CD14-positive monocyte (primary cell): ENCODE results near the gene FFAR2. TPM values are rescaled to one million over a fixed set of nuclear protein-coding genes. Genes with fewer than 3 reads are reported as not detected.

ENCODE experiments used
- DNase-seq, 3 donors: peaks; one replicate each; pipeline ENCODE4 v3.0.0-alpha.2; 2011 to 2022
- H2AFZ ChIP-seq: 2 replicates; pipeline ENCODE4 v1.6.0; 2012; ENCODE audit warnings: mild to moderate bottlenecking, low read depth, low read length, inconsistent platforms; ENCODE audit not compliant: insufficient read depth, poor library complexity, severe bottlenecking
- H3K27ac ChIP-seq, 2 donors: 1 replicate in 1 of 2; 2 replicates in 1 of 2; pipeline ENCODE4 v1.5.1; 2012 to 2013; ENCODE audit warnings: low read length in 2 of 2, control low read depth in 1 of 2, inconsistent platforms in 1 of 2, low read depth in 1 of 2, mild to moderate bottlenecking in 1 of 2
- H3K27me3 ChIP-seq, 2 donors: one replicate each; pipeline versions ENCODE4 v1.6.0 to v1.6.1; 2011 to 2013; ENCODE audit warnings: low read length in 2 of 2; ENCODE audit not compliant: control insufficient read depth in 2 of 2, insufficient read depth in 2 of 2
- H3K36me3 ChIP-seq, 2 donors: replicated peaks in 1 of 2; 1 replicate in 1 of 2; 2 replicates in 1 of 2; pipeline versions ENCODE4 v1.5.1 to v1.6.1; 2012 to 2013; ENCODE audit warnings: low read length in 2 of 2, control low read depth in 1 of 2, inconsistent platforms in 1 of 2, mild to moderate bottlenecking in 1 of 2; ENCODE audit not compliant: insufficient read depth in 2 of 2, control insufficient read depth in 1 of 2
- H3K4me1 ChIP-seq, 2 donors: 1 replicate in 1 of 2; 2 replicates in 1 of 2; pipeline versions ENCODE4 v1.5.1 to v1.6.1; 2012 to 2013; ENCODE audit warnings: low read length in 2 of 2, control low read depth in 1 of 2, inconsistent platforms in 1 of 2, mild to moderate bottlenecking in 1 of 2, moderate library complexity in 1 of 2; ENCODE audit not compliant: insufficient read depth in 2 of 2, control insufficient read depth in 1 of 2
- H3K4me2 ChIP-seq: replicated peaks from 2 replicates; pipeline ENCODE3; 2012; ENCODE audit warnings: low read length, moderate library complexity, mild to moderate bottlenecking; ENCODE audit not compliant: poor library complexity, severe bottlenecking; ENCODE audit errors: extremely low read depth
- H3K4me3 ChIP-seq, 3 experiments: fragments of 200-600 bp in 1 of 3; sonication (generic) in 1 of 3; replicated peaks in 1 of 3; 1 replicate in 2 of 3; 2 replicates in 1 of 3; pipeline ENCODE4 v1.5.1; 2011 to 2013; ENCODE audit warnings: low read length in 3 of 3, mild to moderate bottlenecking in 3 of 3, control low read depth in 2 of 3, low read depth in 2 of 3, inconsistent platforms in 1 of 3, moderate library complexity in 1 of 3
- H3K79me2 ChIP-seq: 2 replicates; pipeline ENCODE4 v1.6.0; 2012; ENCODE audit warnings: mild to moderate bottlenecking, control low read depth, inconsistent platforms, low read length, moderate library complexity; ENCODE audit not compliant: insufficient read depth
- H3K9ac ChIP-seq: 2 replicates; pipeline ENCODE4 v1.6.0; 2017; ENCODE audit warnings: low read length, mild to moderate bottlenecking; ENCODE audit not compliant: insufficient read depth, poor library complexity, severe bottlenecking
- H3K9me3 ChIP-seq, 2 donors: replicated peaks in 1 of 2; 1 replicate in 1 of 2; 2 replicates in 1 of 2; pipeline versions ENCODE4 v1.5.1 to v1.6.1; 2012 to 2013; ENCODE audit warnings: low read length in 2 of 2, control low read depth in 1 of 2; ENCODE audit not compliant: control insufficient read depth in 1 of 2, insufficient read depth in 1 of 2
- H4K20me1 ChIP-seq: 2 replicates; pipeline ENCODE4 v1.6.0; 2012; ENCODE audit warnings: mild to moderate bottlenecking, low read length, control low read depth, moderate library complexity; ENCODE audit not compliant: insufficient read depth
- H3K27ac Mint-ChIP-seq, 7 donors: one replicate each; pipeline ENCODE4 v1.8.0; 2020; ENCODE audit warnings: mild to moderate bottlenecking in 7 of 7, mixed read lengths in 7 of 7, moderate library complexity in 6 of 7, inconsistent platforms in 2 of 7
- H3K27me3 Mint-ChIP-seq, 3 donors: one replicate each; pipeline ENCODE4 v1.8.0; 2021 to 2022; ENCODE audit warnings: low read depth in 3 of 3, mild to moderate bottlenecking in 3 of 3, mixed read lengths in 3 of 3, moderate library complexity in 3 of 3, inconsistent platforms in 1 of 3
- H3K36me3 Mint-ChIP-seq, 2 donors: one replicate each; pipeline ENCODE4 v1.8.0; 2020; ENCODE audit warnings: mixed read lengths in 2 of 2, inconsistent platforms in 1 of 2, mild to moderate bottlenecking in 1 of 2
- H3K4me1 Mint-ChIP-seq: one replicate; pipeline ENCODE4 v1.8.0; 2020; ENCODE audit warnings: mild to moderate bottlenecking, mixed read lengths
- H3K4me3 Mint-ChIP-seq, 2 donors: one replicate each; pipeline ENCODE4 v1.8.0; 2020; ENCODE audit warnings: mild to moderate bottlenecking in 2 of 2, mixed read lengths in 2 of 2, moderate library complexity in 1 of 2
- H3K9me3 Mint-ChIP-seq, 7 donors: one replicate each; pipeline ENCODE4 v1.8.0; 2020 to 2022; ENCODE audit warnings: mixed read lengths in 7 of 7, mild to moderate bottlenecking in 6 of 7, moderate library complexity in 6 of 7, inconsistent platforms in 2 of 7
- WGBS: methylation state at CpG from one replicate; pipeline ENCODE4 v1.1.5; 2013; ENCODE audit warnings: missing lambda C conversion rate; ENCODE audit not compliant: insufficient coverage; 5-methylcytosine and 5-hydroxymethylcytosine counted together
- intact Hi-C, 2 donors: fragments of 100-400 bp; cut with micrococcal nuclease; formaldehyde crosslinking; loops; one replicate each; pipeline versions ENCODE4 v1.15.0 to v1.15.1; 2023
- polyA plus RNA-seq, 3 donors: library from polyadenylated mRNA; depleted of rRNA in 1 of 3; unstranded in 2 of 3; stranded (reverse) in 1 of 3; fragments of 300-500 nt in 2 of 3; fragments of >200 nt in 1 of 3; fragmentation: Illumina TruSeq in 2 of 3; gene quantifications; 1 replicate in 2 of 3; 2 replicates in 1 of 3; pipeline ENCODE4 v1.2.3, GENCODE V29; 2012 to 2021
- TF ChIP-seq, protein P1 (sequence below): fragments of 200-600 bp; IDR thresholded peaks from one replicate; pipeline ENCODE4 v1.8.0; 2022; ENCODE audit warnings: antibody characterized with exemption, mild to moderate bottlenecking

The FFAR2 gene
- polyA plus RNA-seq, 3 donors: 5.7 to 38.7 (median 10.8) TPM

DNA sequence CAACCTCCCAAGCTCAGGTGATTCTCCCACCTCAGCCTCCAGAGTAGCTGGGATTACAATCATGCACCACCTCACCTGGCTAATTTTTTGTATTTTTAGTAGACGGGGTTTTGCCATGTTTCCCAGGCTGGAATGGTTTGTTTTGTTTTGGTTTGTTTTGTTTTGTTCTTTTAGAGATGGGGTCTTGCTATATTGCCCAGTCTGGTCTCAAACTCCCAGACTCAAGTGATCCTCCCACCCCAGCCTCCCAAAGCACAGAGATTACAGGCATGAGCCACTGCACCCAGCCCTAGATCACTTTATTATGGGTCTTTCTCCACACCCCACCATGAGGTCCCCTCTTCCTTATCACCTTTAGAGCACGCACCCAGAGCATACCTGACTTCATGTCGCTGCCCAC is 50.2 kb downstream of the FFAR2 start:
- no peak overlapping the region for H3K4me3 ChIP-seq
- no peaks in the 10 kb centered on the region for H3K79me2 ChIP-seq
- H3K9me3 ChIP-seq: no peaks in the 10 kb centered on the region
- 94% methylated on average over 2 of the region's 3 CpGs for WGBS
- H3K4me1 ChIP-seq: peaks cover 0 to 5% of the 10 kb centered on the region in 2 donors
- no peak overlapping the region for H3K27ac ChIP-seq
- TF ChIP-seq, protein P1, sequence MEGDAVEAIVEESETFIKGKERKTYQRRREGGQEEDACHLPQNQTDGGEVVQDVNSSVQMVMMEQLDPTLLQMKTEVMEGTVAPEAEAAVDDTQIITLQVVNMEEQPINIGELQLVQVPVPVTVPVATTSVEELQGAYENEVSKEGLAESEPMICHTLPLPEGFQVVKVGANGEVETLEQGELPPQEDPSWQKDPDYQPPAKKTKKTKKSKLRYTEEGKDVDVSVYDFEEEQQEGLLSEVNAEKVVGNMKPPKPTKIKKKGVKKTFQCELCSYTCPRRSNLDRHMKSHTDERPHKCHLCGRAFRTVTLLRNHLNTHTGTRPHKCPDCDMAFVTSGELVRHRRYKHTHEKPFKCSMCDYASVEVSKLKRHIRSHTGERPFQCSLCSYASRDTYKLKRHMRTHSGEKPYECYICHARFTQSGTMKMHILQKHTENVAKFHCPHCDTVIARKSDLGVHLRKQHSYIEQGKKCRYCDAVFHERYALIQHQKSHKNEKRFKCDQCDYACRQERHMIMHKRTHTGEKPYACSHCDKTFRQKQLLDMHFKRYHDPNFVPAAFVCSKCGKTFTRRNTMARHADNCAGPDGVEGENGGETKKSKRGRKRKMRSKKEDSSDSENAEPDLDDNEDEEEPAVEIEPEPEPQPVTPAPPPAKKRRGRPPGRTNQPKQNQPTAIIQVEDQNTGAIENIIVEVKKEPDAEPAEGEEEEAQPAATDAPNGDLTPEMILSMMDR: no peak
- no peak for DNase-seq
- Mint-ChIP-seq H3K27me3 (peaks cover 7 to 10% (median 8%) of the 10 kb centered on the region in 3 donors), H3K4me3 (no peak overlapping the region), H3K36me3 (no peaks in the 10 kb centered on the region), H3K9me3 (peaks cover 0 to 2% (median 0%) of the 10 kb centered on the region in 7 donors), H3K27ac (no peak overlapping the region), H3K4me1 (peaks cover 7% of the 10 kb centered on the region)
- H4K20me1 ChIP-seq: no peaks in the 10 kb centered on the region
- no peaks in the 10 kb centered on the region for H3K36me3 ChIP-seq
- intact Hi-C loops: loop anchor here (5.0 to 10.0 kb wide), 2 partner anchors 143 to 226 kb away; partner anchors contain the start of gene FFAR3 (in 1 of the 2)
- no peak overlapping the region for H3K4me2 ChIP-seq
- H3K27me3 ChIP-seq: no peaks in the 10 kb centered on the region
- H3K9ac ChIP-seq: no peak overlapping the region
- no peak overlapping the region for H2AFZ ChIP-seq

DNA sequence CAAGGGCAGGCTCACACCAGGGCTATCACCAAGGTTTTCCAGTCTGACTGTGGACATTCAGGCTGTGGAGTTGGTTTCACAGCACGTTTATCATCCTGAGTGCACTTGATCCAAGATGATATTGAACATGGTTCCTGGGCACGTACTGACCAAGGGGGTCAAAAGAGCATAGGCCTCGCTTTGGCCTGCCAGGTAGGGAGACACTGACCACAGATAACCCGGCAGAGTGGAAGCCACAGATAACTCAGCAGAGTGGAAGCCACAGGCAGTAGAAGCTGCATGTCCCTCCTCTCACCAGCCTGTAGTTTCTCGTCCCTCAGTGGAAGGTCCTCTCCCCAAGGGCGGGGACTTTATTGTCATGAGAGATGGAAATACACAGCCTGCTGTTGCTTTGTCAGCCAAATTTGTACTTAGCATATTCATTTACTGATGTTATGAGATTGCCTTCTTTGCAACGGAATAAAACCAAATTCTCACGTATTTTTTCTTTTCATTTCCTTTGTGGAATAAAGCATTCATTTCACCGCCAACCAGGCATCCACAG is 51.0 kb downstream of the FFAR2 start:
- H3K79me2 ChIP-seq: no peaks in the 10 kb centered on the region
- Mint-ChIP-seq H3K4me1 (peaks cover 7% of the 10 kb centered on the region), H3K36me3 (no peaks in the 10 kb centered on the region), H3K27me3 (peaks cover 9 to 12% (median 11%) of the 10 kb centered on the region in 3 donors), H3K27ac (no peak overlapping the region), H3K9me3 (peaks cover 0 to 2% (median 0%) of the 10 kb centered on the region in 7 donors), H3K4me3 (no peak overlapping the region)
- H3K9me3 ChIP-seq: no peaks in the 10 kb centered on the region
- no peak overlapping the region for H2AFZ ChIP-seq
- 95% methylated on average over 6 of the region's 9 CpGs for WGBS
- no peaks in the 10 kb centered on the region for H3K27me3 ChIP-seq
- TF ChIP-seq, protein P1: no peak
- no peaks in the 10 kb centered on the region for H3K36me3 ChIP-seq
- H3K9ac ChIP-seq: no peak overlapping the region
- no peak for DNase-seq
- no peak overlapping the region for H3K27ac ChIP-seq
- no peak overlapping the region for H3K4me3 ChIP-seq
- intact Hi-C loops: loop anchor here (5.0 to 10.0 kb wide), 2 partner anchors 144 to 227 kb away; partner anchors contain the start of gene FFAR3 (in 1 of the 2)
- peaks cover 0 to 5% of the 10 kb centered on the region in 2 donors for H3K4me1 ChIP-seq
- H4K20me1 ChIP-seq: no peaks in the 10 kb centered on the region
- no peak overlapping the region for H3K4me2 ChIP-seq
